Stimulated activated CD4-positive, alpha-beta T cell treated with anti-CD3 and anti-CD28 coated beads, Interleukin-1b, Interleukin-23, amount 100 ng/mL, for 48 hours (primary cell): ENCODE data around the gene TMEM126A.
"Not testable (repeated sequence)": the region's sequence is repeated elsewhere in the genome, so short reads cannot be mapped to it uniquely, and the experiment has no call there.

Experiments
- DNase-seq: peaks from one replicate; pipeline ENCODE4 v3.0.0-alpha.2; 2020

TMEM126A gene

DNA sequence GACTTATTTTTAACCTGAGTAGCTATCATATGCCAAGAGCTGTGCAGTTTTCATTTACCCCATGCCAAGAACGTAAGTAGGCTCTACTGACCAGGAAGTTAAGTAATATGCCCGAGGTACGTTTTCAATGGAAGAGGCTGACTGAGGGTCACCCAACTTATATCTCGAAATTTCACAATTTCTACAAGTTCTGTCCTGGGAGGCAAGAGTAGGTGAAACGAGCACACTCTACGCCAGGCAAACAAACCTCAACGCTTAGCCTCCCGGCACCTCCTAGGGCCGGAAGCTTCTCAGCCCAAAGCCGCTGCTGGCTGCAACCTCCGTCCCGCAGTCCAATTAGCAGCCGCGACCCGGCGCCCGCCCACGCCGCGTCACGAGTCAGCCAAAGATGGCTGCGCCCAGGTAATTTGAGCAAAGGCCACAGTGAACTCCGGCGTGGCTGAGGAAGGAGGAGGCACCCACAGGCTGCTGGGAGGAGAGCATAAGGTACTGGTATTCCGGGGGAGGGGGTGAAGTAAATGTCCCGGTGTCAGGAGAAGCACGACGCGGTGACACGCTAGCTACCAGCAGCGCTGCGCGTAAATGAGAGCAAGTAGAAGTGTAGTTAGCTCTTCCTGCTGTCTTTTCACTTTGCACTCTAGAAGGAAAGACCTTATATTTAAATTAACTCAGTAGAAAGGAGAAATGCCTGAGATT is at the start of gene TMEM126A:
TMEM126A (plus strand) TSS at position 364 of the 696 bp plus-strand sequence. CDS start 2,289 bp downstream, outside the sequence.
- DNase-seq = peak; percentile 93

DNA sequence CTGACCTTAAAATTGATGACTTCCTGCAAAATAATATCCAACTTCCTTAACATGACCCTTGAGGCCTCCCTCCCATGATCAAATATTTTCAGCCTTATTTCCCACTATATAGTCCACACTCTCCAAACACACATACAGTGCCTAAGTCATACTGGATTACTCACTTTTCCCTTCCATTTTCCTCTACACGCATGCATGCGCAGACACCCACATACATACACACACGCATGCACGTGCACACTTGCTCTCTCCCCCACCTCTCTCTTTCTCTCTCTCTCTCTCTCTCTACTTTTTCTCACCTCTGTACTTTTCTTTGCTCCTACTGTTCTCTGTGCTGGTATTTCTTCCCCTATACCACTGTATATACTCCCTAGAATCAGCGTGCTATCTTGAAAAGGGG is 48.7 kb upstream of the TMEM126A start:
- no peak for DNase-seq

DNA sequence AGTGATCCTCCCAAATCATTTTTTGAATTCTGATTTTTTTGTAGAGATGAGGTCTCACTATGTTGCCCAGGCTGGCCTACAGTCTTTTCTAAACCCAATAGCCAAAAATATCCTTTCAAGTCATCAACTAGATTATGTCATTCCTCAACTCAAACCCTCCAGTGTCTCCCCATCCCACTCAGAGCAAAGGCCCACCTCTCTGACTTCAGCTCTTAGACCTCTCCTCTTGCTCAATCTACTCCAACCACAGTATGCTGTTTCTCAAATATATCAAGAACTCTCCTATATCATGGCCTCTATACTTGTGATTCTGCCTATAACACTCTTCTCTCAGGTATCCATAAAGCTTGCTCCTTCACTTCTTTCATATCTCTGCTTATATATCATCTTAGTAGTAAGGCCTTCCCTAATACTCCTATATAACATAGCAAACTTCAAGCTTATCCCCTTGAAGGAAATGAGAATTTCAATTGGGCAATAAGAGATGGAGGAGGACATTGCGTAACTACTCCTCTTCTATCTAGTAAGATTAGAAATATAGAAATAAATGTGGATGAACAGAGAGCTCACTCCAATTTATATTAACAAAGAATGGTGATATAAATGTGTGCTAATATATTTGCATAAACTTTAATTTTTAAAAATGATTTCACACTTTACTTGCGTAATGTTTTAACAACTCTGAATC is 45.1 kb upstream of the TMEM126A start:
- DNase-seq = no peak

DNA sequence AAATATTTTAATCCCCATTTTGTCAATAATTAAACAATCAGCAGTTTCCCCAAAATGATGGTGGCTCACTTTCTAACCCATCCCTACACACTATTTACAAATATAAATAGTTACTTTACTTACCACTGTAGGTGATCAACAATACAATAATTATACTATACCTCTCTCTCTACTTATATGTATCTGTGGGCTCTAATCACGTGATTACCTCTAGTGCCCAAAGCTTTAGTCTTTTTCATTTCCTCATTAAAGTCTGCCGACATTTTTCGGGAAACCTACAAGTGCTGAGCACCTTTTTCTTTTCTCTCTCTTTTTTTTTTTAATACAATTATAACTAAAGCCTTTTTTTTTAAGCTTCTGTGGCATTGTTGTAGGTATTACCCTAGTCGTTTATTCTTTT is 44.5 kb upstream of the TMEM126A start:
- DNase-seq = no peak

- DNase-seq = not testable (repeated sequence)
These were observed 41.5 kb upstream of the TMEM126A start for GRCh38 chr11:85606237-85606636.

GRCh38 chr11:85608621-85609020 is 39.1 kb upstream of the TMEM126A start:
- DNase-seq = not testable (repeated sequence)

DNA sequence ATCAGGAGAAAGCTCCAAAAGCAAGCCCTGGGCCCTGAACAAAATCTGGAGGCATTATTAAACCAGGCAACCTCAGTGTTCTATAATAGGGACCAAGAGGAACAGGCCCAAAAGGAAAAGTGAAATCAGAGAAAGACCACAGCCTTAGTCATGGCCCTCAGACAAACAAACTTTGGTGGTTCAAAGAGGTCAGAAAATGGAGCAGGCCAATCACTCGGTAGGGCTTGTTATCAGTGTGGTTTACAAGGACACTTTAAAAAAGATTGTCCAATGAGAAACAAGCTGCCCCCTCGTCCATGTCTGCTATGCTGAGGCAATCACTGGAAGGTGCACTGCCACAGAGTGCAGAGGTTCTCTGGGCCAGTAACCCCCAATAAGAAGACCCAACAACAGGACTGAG is 38.5 kb upstream of the TMEM126A start:
- DNase-seq = not testable (repeated sequence)

GRCh38 chr11:85611643-85612042 is 36.1 kb upstream of the TMEM126A start:
- not testable (repeated sequence) for DNase-seq

- peak; percentile 23 for DNase-seq
These were observed 28.3 kb upstream of the TMEM126A start for GRCh38 chr11:85619499-85619898.

DNA sequence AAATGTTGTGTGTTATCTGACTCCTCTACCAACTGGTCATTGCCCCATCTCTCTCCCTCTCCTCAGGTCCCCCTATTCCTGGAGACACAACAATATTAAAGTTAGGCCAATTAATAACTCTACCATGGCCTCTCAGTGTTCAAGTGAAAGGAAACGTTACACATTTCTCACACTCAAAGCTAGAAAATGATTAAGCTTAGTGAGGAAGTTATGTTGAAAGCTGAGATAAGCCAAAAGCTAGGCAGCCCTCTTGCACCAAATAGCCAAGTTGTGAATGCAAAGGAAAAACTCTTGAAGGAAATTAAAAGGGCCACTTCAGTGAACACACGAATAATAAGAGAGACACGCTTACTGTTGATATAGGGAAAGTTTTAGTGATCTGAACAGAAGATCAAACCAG is 27.5 kb upstream of the TMEM126A start:
- no peak for DNase-seq

- peak; percentile 12 for DNase-seq
These were observed 21.3 kb upstream of the TMEM126A start for GRCh38 chr11:85626496-85626895.

DNA sequence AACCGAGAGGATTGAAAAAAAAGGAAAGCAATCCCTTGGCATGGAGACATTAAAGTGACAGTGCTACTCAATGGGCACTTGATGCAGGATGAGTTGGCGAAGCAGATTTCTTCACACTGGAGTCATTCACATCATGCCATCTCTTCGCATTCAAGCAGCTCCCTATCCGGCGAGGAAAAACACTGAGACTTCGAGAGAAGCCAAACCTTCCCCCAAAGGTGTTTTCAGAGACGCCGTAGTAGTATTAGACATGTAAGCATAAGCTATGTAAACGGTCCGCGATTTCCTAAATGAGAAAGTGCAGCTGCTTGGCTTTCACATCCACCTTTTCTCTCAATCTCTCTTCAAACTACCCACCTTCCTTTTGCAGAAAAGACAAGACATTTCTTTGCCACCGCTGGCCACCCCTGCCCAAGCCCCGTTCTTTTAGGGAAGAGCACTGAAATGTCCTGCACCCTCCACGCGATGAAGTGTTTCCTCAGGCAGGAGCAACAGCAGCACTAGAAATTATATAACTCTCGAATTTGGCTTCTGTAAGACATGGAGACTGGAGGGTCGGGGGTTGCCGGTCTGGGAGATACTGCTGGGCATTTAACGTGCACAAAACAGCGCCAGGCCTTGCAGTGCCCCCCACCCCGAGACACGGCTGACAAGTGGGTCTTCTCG is 20.3 kb upstream of the TMEM126A start, which contains the start of gene DLG2:
DLG2 (minus strand) TSS at position 13 of the 666 bp plus-strand sequence.
- DNase-seq = peak; percentile 5

- peak; percentile 96 for DNase-seq
These were observed 19.6 kb upstream of the TMEM126A start, which contains the start of gene TMEM126B for GRCh38 chr11:85627998-85628770. TMEM126B (plus strand) TSS chr11:85628593; CDS start chr11:85628608, 15 bp downstream.

- no peak for DNase-seq
These were observed 18.9 kb upstream of the TMEM126A start for GRCh38 chr11:85628771-85629341.

DNA sequence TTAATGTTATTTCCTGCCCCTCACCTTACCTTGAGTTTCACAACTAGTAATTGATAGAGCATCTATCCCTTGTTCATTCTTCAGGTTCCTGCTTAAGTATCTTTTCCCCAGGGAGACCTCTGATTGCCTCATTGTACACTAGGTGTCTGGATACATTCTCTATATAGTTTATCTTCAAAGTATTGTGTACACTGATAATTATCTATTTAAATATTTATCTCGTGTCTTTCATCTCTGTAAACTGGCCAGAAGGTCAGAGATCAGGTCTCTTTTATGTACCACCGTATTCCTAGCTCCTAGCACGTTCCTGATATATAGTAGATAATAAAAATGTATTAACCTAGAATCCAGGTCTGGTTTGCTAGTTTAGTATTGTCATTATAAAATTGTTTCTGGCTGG is 13.0 kb upstream of the TMEM126A start:
- no peak for DNase-seq

DNA sequence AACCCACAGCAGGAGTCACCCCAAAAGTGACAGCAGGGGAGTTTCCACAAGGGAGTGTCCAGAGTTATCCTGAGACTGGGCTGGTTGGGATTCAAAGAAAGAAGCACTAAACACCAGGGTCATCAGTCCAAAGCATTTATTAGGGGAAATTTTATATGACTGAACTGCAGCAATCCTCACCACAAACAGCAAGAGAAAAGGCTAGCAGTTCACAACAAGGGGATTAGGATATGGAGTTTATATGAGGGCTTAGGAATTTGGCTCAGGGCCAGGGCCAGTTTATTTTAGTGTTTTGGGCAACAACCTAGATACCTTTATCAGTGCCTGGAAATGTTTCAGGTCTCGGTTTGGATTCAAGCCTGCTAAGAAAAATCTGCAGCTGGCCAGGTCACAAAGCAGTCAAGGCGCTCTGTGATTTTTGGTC is 4.6 kb upstream of the TMEM126A start:
- no peak for DNase-seq

- no peak for DNase-seq
These were observed 689 bp upstream of the TMEM126A start for GRCh38 chr11:85647078-85647477.

DNA sequence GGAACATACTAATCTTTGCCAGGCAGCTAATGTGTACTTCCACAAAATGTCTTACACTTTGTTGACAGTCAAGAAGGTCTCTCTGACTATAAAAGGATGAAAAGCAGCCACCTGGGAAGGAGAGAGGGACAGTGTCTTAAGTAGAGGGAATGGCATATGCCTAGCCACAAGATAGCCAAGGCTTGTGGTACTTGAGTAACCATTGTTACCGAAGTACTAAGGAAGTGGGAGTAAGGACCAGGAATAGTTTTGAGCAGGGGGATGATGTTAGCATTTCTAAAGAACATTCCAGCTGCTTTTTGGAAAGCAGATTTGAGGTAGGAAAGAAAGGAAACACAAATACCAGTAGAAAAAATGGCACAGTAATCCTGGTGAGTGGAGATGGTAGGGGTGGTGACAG is 3.4 kb downstream of the TMEM126A start:
- DNase-seq = no peak

DNA sequence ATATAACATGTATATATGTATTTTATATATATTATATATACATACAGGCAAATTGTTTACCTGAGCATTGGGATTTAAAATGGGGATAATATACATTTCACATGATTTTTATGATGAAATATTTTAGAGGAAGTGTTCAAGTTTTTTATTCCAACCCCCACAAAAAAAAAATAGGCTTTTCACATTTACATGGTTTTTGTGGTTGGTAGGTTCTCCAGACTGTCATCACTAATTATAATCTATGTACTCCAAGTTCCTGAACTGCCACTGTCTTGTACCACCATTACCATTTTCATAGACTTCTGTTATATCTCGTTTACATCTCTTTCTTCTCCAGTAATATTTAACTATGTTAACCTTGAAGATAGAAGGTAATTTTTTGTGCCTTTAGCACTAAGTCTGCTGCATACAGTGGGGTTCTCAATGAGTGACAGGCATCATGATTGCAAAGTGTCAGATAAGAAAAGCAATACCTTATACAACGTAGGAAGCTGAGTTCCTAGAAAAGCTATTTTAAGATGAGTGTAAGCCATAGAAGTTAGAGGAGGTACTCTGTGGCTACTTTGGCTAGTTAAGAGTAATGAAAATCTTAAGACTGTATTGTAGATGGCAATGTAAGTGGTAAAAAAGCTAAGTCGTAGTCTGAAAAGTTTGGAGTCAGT is 5.2 kb downstream of the TMEM126A start:
- no peak for DNase-seq

GRCh38 chr11:85654343-85654742 is 6.6 kb downstream of the TMEM126A start:
- not testable (repeated sequence) for DNase-seq

DNA sequence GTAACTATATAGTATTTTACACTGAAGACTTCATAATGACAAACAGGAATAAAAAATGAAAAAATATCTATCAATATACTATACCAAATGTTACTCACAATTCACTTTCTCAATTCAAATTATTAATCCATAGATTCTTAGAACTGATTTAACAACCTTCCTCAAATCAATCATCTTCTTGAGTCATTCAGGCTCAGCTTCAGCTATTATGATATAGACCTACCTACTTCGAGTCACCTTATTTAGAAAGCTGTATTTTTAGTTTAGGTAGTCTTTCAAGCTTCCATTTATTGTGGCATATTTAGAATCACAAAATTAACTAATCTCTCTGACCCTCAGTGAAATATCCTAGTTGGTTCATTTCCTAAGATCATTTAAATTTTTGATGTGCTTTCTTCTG is 9.0 kb downstream of the TMEM126A start:
- no peak for DNase-seq

GRCh38 chr11:85658180-85658579 is 10.4 kb downstream of the TMEM126A start:
- no peak for DNase-seq
